GM12865 (cell line): ENCODE data around the gene TSPYL6.

Experiments used
- DNase-seq: peaks from one replicate; pipeline ENCODE4 v3.0.0; 2010; ENCODE audit warnings: low read depth
- H3K4me3 ChIP-seq: 2 replicates; pipeline ENCODE4 v1.5.1; 2011; ENCODE audit warnings: mild to moderate bottlenecking, low read depth, low read length, control low read depth
- CTCF ChIP-seq: IDR thresholded peaks from 2 replicates; pipeline ENCODE4 v1.5.1; 2011; ENCODE audit warnings: low read length, control low read depth, low read depth, inconsistent platforms; ENCODE audit not compliant: insufficient read depth; ENCODE audit errors: missing control alignments

The TSPYL6 gene

GRCh38 chr2:54239427-54239826 is 16.6 kb downstream of the TSPYL6 start:
- DNase-seq = no peak
- no peak overlapping the region for H3K4me3 ChIP-seq
- no peak for TF ChIP-seq CTCF

GRCh38 chr2:54237428-54237827 is 18.6 kb downstream of the TSPYL6 start:
- no peak overlapping the region for H3K4me3 ChIP-seq
- DNase-seq = no peak
- TF ChIP-seq CTCF = no peak

- H3K4me3 ChIP-seq = no peak overlapping the region
- TF ChIP-seq CTCF = no peak
- DNase-seq = no peak
Observed at GRCh38 chr2:54233832-54234649, 22.0 kb downstream of the TSPYL6 start.

GRCh38 chr2:54228945-54229344 is 27.1 kb downstream of the TSPYL6 start:
- DNase-seq = no peak
- no peak for TF ChIP-seq CTCF

GRCh38 chr2:54227798-54228197 is 28.2 kb downstream of the TSPYL6 start:
- DNase-seq = no peak
- H3K4me3 ChIP-seq = no peak overlapping the region
- no peak for TF ChIP-seq CTCF

More at GRCh38 chr2:54228945-54229344, 27.1 kb downstream of the TSPYL6 start:
- H3K4me3 ChIP-seq = no peak overlapping the region

- DNase-seq = no peak
- no peak for TF ChIP-seq CTCF
- H3K4me3 ChIP-seq = no peak overlapping the region
Observed at GRCh38 chr2:54226260-54226659, 29.8 kb downstream of the TSPYL6 start.

GRCh38 chr2:54224997-54225396 is 31.0 kb downstream of the TSPYL6 start:
- no peak for TF ChIP-seq CTCF
- H3K4me3 ChIP-seq = no peak overlapping the region
- DNase-seq = no peak
